GM21529 (cell line): Measurements from ENCODE around the gene AAGAB.
"Not testable (repeated sequence)": the region's sequence is repeated elsewhere in the genome, so short reads cannot be mapped to it uniquely, and the experiment has no call there.

ENCODE experiments used
- ATAC-seq: cut with Tn5 transposase; IDR thresholded peaks from one replicate; pipeline ENCODE4 v1.9.1; 2021; ENCODE audit not compliant: unreplicated experiment

The AAGAB gene

GRCh38 chr15:67154249-67154648 is 100.2 kb downstream of the AAGAB start:
- ATAC-seq: no peak

GRCh38 chr15:67153044-67153443 is 101.4 kb downstream of the AAGAB start:
- ATAC-seq: not testable (repeated sequence)

GRCh38 chr15:67152429-67152828 is 102.0 kb downstream of the AAGAB start:
- ATAC-seq: no peak
